Tibial artery (tissue), 4 donors: ENCODE results near the gene MILR1.
A peak's percentile ranks its signal among the peaks of the same experiment; 100 is the strongest.

Source experiments
- DNase-seq, 2 donors: peaks; one replicate each; pipeline ENCODE4 v3.0.0-alpha.2; 2019
- H3K27ac ChIP-seq, 2 donors: fragments of 200-600 bp; sonication (generic) in 1 of 2; 1 replicate in 1 of 2; 2 replicates in 1 of 2; pipeline ENCODE4 v1.5.1; 2018 to 2019; ENCODE audit warnings: mild to moderate bottlenecking in 1 of 2
- H3K27me3 ChIP-seq, 2 donors: fragments of 200-600 bp; sonication (generic) in 1 of 2; one replicate each; pipeline versions ENCODE4 v1.5.1 to v1.6.0; 2016 to 2019
- H3K36me3 ChIP-seq, 3 donors: fragments of 200-600 bp; sonication (generic) in 2 of 3; one replicate each; pipeline ENCODE4 v1.5.1; 2016 to 2019; ENCODE audit warnings: mild to moderate bottlenecking in 2 of 3
- H3K4me1 ChIP-seq, 4 donors: fragments of 200-600 bp; sonication (generic) in 2 of 4; 1 replicate in 3 of 4; 2 replicates in 1 of 4; pipeline ENCODE4 v1.5.1; 2016 to 2019
- H3K4me3 ChIP-seq, 2 donors: fragments of 200-600 bp; sonication (generic) in 1 of 2; 1 replicate in 1 of 2; 2 replicates in 1 of 2; pipeline ENCODE4 v1.5.1; 2018 to 2019; ENCODE audit warnings: mild to moderate bottlenecking in 2 of 2
- H3K9me3 ChIP-seq, 3 donors: fragments of 200-600 bp; sonication (generic) in 1 of 3; one replicate each; pipeline ENCODE4 v1.5.1; 2016 to 2019
- CTCF ChIP-seq, 2 experiments: fragments of 200-600 bp in 1 of 2; fragments of 450-650 bp in 1 of 2; IDR thresholded peaks; one replicate each; pipeline ENCODE4 v1.5.1; 2017 to 2019; ENCODE audit warnings: antibody characterized with exemption in 2 of 2, mild to moderate bottlenecking in 1 of 2, moderate library complexity in 1 of 2
- intact Hi-C: fragments of 100-400 bp; cut with DNase I; formaldehyde crosslinking; loops from one replicate; pipeline ENCODE4 v1.15.0; 2023; ENCODE audit warnings: low total_unique reads

The MILR1 gene

GRCh38 chr17:64448665-64449512, at the start of gene MILR1:
TSS of gene MILR1 (plus strand) at chr17:64449115. CDS start at chr17:64449169, 54 bp downstream.
- intact Hi-C loops: no loop called here
- no peaks in the 10 kb centered on the region for H3K27me3 ChIP-seq
- H3K9me3 ChIP-seq: no peaks in the 10 kb centered on the region
- TF ChIP-seq CTCF (IDR thresholded peaks at IDR 0.05): no peak
- no peaks in the 10 kb centered on the region for H3K36me3 ChIP-seq
- DNase-seq: peak; percentile 48 to 66
- H3K4me3 ChIP-seq: no peak within 1 kb of the TSS
- no peaks in the 10 kb centered on the region for H3K4me1 ChIP-seq
- H3K27ac ChIP-seq: no peak within 1 kb of the TSS

GRCh38 chr17:64399767-64400156, 49.2 kb upstream of the MILR1 start:
- no peak overlapping the region for H3K27ac ChIP-seq
- H3K4me1 ChIP-seq: no peaks in the 10 kb centered on the region
- intact Hi-C loops: no loop called here
- DNase-seq: no peak
- H3K9me3 ChIP-seq: no peaks in the 10 kb centered on the region
- TF ChIP-seq CTCF (IDR thresholded peaks at IDR 0.05): no peak
- H3K4me3 ChIP-seq: no peak overlapping the region
- H3K27me3 ChIP-seq: no peaks in the 10 kb centered on the region
- H3K36me3 ChIP-seq: no peaks in the 10 kb centered on the region

- TF ChIP-seq CTCF (IDR thresholded peaks at IDR 0.05): no peak
- H3K27ac ChIP-seq: no peak overlapping the region
- DNase-seq: no peak
- H3K36me3 ChIP-seq: no peaks in the 10 kb centered on the region
- no peaks in the 10 kb centered on the region for H3K27me3 ChIP-seq
- H3K4me3 ChIP-seq: no peak overlapping the region
- intact Hi-C loops: no loop called here
- no peaks in the 10 kb centered on the region for H3K4me1 ChIP-seq
- no peaks in the 10 kb centered on the region for H3K9me3 ChIP-seq
Measured at GRCh38 chr17:64400642-64401041, 48.3 kb upstream of the MILR1 start.

GRCh38 chr17:64401244-64401860, 47.6 kb upstream of the MILR1 start:
- H3K36me3 ChIP-seq: no peaks in the 10 kb centered on the region
- no peaks in the 10 kb centered on the region for H3K9me3 ChIP-seq
- DNase-seq: no peak
- TF ChIP-seq CTCF (IDR thresholded peaks at IDR 0.05): no peak
- H3K27ac ChIP-seq: no peak overlapping the region
- intact Hi-C loops: no loop called here
- no peaks in the 10 kb centered on the region for H3K27me3 ChIP-seq
- no peak overlapping the region for H3K4me3 ChIP-seq
- no peaks in the 10 kb centered on the region for H3K4me1 ChIP-seq

GRCh38 chr17:64401941-64402340, 47.0 kb upstream of the MILR1 start:
- intact Hi-C loops: no loop called here
- no peaks in the 10 kb centered on the region for H3K27me3 ChIP-seq
- no peak overlapping the region for H3K27ac ChIP-seq
- DNase-seq: peak in 1 of 2 donors; percentile 24
- no peaks in the 10 kb centered on the region for H3K36me3 ChIP-seq
- no peak overlapping the region for H3K4me3 ChIP-seq
- H3K9me3 ChIP-seq: no peaks in the 10 kb centered on the region
- no peak for TF ChIP-seq CTCF (IDR thresholded peaks at IDR 0.05)
- H3K4me1 ChIP-seq: no peaks in the 10 kb centered on the region
